ENCODE measurements around the gene TPP2.

GRCh38 chr13:102589301-102589822 lies 7.4 kb upstream of the TPP2 start:
- TF ChIP-seq CTCF (IDR thresholded peaks at IDR 0.05; ENCODE audit: insufficient read depth, low read length, poor library complexity, severe bottlenecking) (no peak), EZH2phosphoT487 (conservative IDR thresholded peaks at IDR 0.05; ENCODE audit: low read length) (no peak)

Measured in SU-DHL-6 (cell line).